Measurements from ENCODE around the gene CDH12.
"Not testable (repeated sequence)": the region's sequence is repeated elsewhere in the genome, so short reads cannot be mapped to it uniquely, and the experiment has no call there.

CDH12 gene

GRCh38 chr5:22109315-22109714, 743.8 kb downstream of the CDH12 start:
- FAIRE-seq: no peak

- no peak for FAIRE-seq
These were observed 744.6 kb downstream of the CDH12 start for GRCh38 chr5:22108545-22108944.

GRCh38 chr5:22102823-22103359, 750.3 kb downstream of the CDH12 start:
- FAIRE-seq: no peak

- FAIRE-seq: no peak
These were observed 764.6 kb downstream of the CDH12 start for GRCh38 chr5:22088517-22088916.

GRCh38 chr5:22079566-22079965, 773.6 kb downstream of the CDH12 start:
- FAIRE-seq: no peak

- no peak for FAIRE-seq
These were observed 774.1 kb downstream of the CDH12 start for GRCh38 chr5:22079002-22079401.

GRCh38 chr5:22076586-22076985, 776.6 kb downstream of the CDH12 start:
- FAIRE-seq: no peak

- FAIRE-seq: no peak
These were observed 782.9 kb downstream of the CDH12 start for GRCh38 chr5:22070186-22070728.

GRCh38 chr5:22063717-22064116, 789.4 kb downstream of the CDH12 start:
- no peak for FAIRE-seq

GRCh38 chr5:22058620-22059019, 794.5 kb downstream of the CDH12 start:
- FAIRE-seq: no peak

- no peak for FAIRE-seq
These were observed 796.1 kb downstream of the CDH12 start for GRCh38 chr5:22057012-22057411.

- FAIRE-seq: no peak
These were observed 796.5 kb downstream of the CDH12 start for GRCh38 chr5:22056601-22057000.

- FAIRE-seq: no peak
These were observed 799.9 kb downstream of the CDH12 start for GRCh38 chr5:22053195-22053594.

- no peak for FAIRE-seq
These were observed 801.3 kb downstream of the CDH12 start for GRCh38 chr5:22051881-22052280.

GRCh38 chr5:22050931-22051330, 802.2 kb downstream of the CDH12 start:
- FAIRE-seq: no peak

- no peak for FAIRE-seq
These were observed 808.9 kb downstream of the CDH12 start for GRCh38 chr5:22044229-22044628.

- FAIRE-seq: no peak
These were observed 817.1 kb downstream of the CDH12 start for GRCh38 chr5:22036061-22036460.

- no peak for FAIRE-seq
These were observed 820.1 kb downstream of the CDH12 start for GRCh38 chr5:22033066-22033465.

GRCh38 chr5:22023784-22024183, 829.4 kb downstream of the CDH12 start:
- no peak for FAIRE-seq

GRCh38 chr5:22012893-22013292, 840.3 kb downstream of the CDH12 start:
- not testable (repeated sequence) for FAIRE-seq

- not testable (repeated sequence) for FAIRE-seq
These were observed 842.3 kb downstream of the CDH12 start for GRCh38 chr5:22010808-22011207.

- not testable (repeated sequence) for FAIRE-seq
These were observed 852.0 kb downstream of the CDH12 start for GRCh38 chr5:22001097-22001496.

- not testable (repeated sequence) for FAIRE-seq
These were observed 867.3 kb downstream of the CDH12 start for GRCh38 chr5:21985799-21986198.

GRCh38 chr5:21951571-21951970, 901.6 kb downstream of the CDH12 start:
- FAIRE-seq: not testable (repeated sequence)

GRCh38 chr5:21931116-21931515, 922.0 kb downstream of the CDH12 start:
- no peak for FAIRE-seq
